Hepatocyte (in vitro differentiated cells): ENCODE measurements around the gene TLCD1. TPM values are rescaled to one million over a fixed set of nuclear protein-coding genes. Genes with fewer than 3 reads are reported as not detected.

Source experiments
- DNase-seq: peaks from one replicate; pipeline ENCODE4 v3.0.0-alpha.2; 2016; ENCODE audit warnings: low spot score
- H2AFZ ChIP-seq: fragments of 200-600 bp; sonication (generic); 2 replicates; pipeline ENCODE4 v1.6.0; 2016; ENCODE audit warnings: antibody characterized with exemption, mild to moderate bottlenecking
- H3K27ac ChIP-seq: fragments of 200-600 bp; sonication (generic); 2 replicates; pipeline ENCODE4 v1.5.1; 2016; ENCODE audit warnings: mild to moderate bottlenecking
- H3K27me3 ChIP-seq: fragments of 200-600 bp; sonication (generic); 2 replicates; pipeline ENCODE4 v1.6.1; 2016
- H3K36me3 ChIP-seq: fragments of 200-600 bp; sonication (generic); replicated peaks from 2 replicates; pipeline ENCODE4 v1.5.1; 2016; ENCODE audit warnings: low read depth; ENCODE audit not compliant: insufficient read depth
- H3K4me1 ChIP-seq: fragments of 200-600 bp; sonication (generic); 2 replicates; pipeline ENCODE4 v1.5.1; 2016; ENCODE audit warnings: mild to moderate bottlenecking, moderate library complexity; ENCODE audit not compliant: insufficient read depth
- H3K4me2 ChIP-seq: fragments of 200-600 bp; sonication (generic); 2 replicates; pipeline ENCODE4 v1.6.0; 2016
- H3K4me3 ChIP-seq: fragments of 200-600 bp; sonication (generic); 2 replicates; pipeline ENCODE4 v1.5.1; 2016; ENCODE audit warnings: mild to moderate bottlenecking
- H3K79me2 ChIP-seq: fragments of 200-600 bp; sonication (generic); 2 replicates; pipeline ENCODE4 v1.6.0; 2017; ENCODE audit warnings: mild to moderate bottlenecking
- H3K9me2 ChIP-seq: fragments of 200-600 bp; sonication (generic); replicated peaks from 2 replicates; pipeline ENCODE4 v1.6.0; 2017; ENCODE audit warnings: mild to moderate bottlenecking; ENCODE audit not compliant: insufficient read depth
- H3K9me3 ChIP-seq: fragments of 200-600 bp; sonication (generic); 2 replicates; pipeline ENCODE4 v1.5.1; 2016; ENCODE audit warnings: low read depth, mild to moderate bottlenecking
- H4K20me1 ChIP-seq: fragments of 200-600 bp; sonication (generic); 2 replicates; pipeline ENCODE4 v1.6.0; 2016; ENCODE audit warnings: mild to moderate bottlenecking; ENCODE audit not compliant: insufficient read depth, poor library complexity, severe bottlenecking
- EZH2 ChIP-seq: fragments of 200-600 bp; sonication (generic); IDR thresholded peaks from 2 replicates; pipeline ENCODE4 v1.6.1; 2016; ENCODE audit warnings: antibody characterized with exemption, mild to moderate bottlenecking, borderline replicate concordance
- EZH2phosphoT487 ChIP-seq: fragments of 200-600 bp; sonication (generic); IDR thresholded peaks from one replicate; pipeline ENCODE4 v1.6.1; 2018; ENCODE audit warnings: antibody characterized with exemption, mild to moderate bottlenecking, low read depth, moderate library complexity; ENCODE audit not compliant: unreplicated experiment, severe bottlenecking
- WGBS: methylation state at CpG from one replicate; pipeline ENCODE4 v1.1.6; 2016; ENCODE audit warnings: low lambda C conversion rate; ENCODE audit errors: missing lambda C conversion rate; 5-methylcytosine and 5-hydroxymethylcytosine counted together
- polyA plus RNA-seq: library from polyadenylated mRNA; unstranded; fragments of >200 nt; fragmentation: Nextera tagmentation; extraction: Ambion mirVana; gene quantifications from 2 replicates; pipeline ENCODE4 v1.2.1, GENCODE V29; 2016
- total RNA-seq: library from RNA; depleted of rRNA; stranded (reverse); fragments of >200 nt; gene quantifications from 2 replicates; pipeline ENCODE4 v1.2.3, GENCODE V29; 2014
- TF ChIP-seq, protein P1 (sequence below): fragments of 200-600 bp; sonication (generic); IDR thresholded peaks from 2 replicates; pipeline ENCODE4 v1.5.1; 2016; ENCODE audit warnings: antibody characterized with exemption, mild to moderate bottlenecking; ENCODE audit not compliant: poor library complexity

TLCD1 gene, protein sequence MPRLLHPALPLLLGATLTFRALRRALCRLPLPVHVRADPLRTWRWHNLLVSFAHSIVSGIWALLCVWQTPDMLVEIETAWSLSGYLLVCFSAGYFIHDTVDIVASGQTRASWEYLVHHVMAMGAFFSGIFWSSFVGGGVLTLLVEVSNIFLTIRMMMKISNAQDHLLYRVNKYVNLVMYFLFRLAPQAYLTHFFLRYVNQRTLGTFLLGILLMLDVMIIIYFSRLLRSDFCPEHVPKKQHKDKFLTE
- 12.5 and 14.6 TPM in 2 replicates for total RNA-seq
- polyA plus RNA-seq, result 23.4 and 26.6 TPM in 2 replicates

DNA sequence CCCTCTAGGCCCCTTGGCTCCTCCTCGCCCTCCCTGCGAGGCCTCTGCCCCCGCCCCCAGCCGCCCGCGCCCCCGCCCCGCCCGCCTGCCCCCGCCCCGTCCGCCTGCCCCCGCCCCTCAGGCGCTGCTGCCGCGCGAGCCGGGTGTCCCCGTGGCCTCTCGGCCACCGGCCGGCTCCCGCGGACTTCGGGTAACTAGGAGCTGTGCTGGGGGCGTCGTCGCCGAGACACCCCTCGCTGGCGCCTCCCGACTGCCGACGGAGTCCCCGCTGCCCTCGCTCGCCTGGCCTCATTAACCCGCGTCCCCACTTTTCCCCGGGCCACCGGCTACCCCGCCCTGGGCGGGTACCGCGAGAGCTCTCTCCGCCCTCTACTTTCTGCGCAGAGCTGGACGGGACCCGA is at the start of gene TLCD1:
TSS of gene TLCD1 (minus strand) at position 8 of the 401 bp plus-strand sequence. CDS start 136 bp downstream, outside the sequence.
- 0% methylated on average over 4 of the region's 49 CpGs for WGBS
- H2AFZ ChIP-seq, result peak within 1 kb of the TSS; percentile 61
- DNase-seq, result peak; percentile 92

DNA sequence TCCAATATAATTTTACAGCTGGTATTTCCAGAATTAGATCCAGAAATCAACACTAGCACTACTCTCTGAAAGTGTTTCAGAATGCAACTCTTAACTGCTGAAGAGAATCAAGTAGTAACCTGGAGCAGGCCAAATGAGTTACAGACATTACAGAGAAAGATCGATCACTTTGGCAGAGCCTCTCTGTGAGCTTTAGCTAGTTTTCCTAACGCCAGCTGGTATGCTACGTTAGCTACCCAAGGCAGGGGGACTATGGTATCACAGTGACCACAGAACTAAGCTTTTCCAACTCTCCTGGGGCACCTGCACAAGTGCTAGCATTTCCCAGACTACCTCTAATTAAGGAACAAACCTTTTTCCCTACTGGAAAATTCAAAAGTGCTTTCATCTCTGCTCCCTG is 48.2 kb upstream of the TLCD1 start:
- Histone ChIP-seq H3K27ac (no peak overlapping the region), H3K27me3 (no peaks in the 10 kb centered on the region), H3K9me2 (no peaks in the 10 kb centered on the region), H3K4me2 (no peak overlapping the region), H3K9me3 (no peaks in the 10 kb centered on the region), H4K20me1 (peaks cover 15% of the 10 kb centered on the region), H3K4me1 (no peaks in the 10 kb centered on the region), H3K36me3 (no peaks in the 10 kb centered on the region), H3K4me3 (no peak overlapping the region), H2AFZ (no peak overlapping the region), H3K79me2 (peaks cover 91% of the 10 kb centered on the region)
- TF ChIP-seq EZH2phosphoT487 (no peak), EZH2 (no peak)
- TF ChIP-seq, protein P1, sequence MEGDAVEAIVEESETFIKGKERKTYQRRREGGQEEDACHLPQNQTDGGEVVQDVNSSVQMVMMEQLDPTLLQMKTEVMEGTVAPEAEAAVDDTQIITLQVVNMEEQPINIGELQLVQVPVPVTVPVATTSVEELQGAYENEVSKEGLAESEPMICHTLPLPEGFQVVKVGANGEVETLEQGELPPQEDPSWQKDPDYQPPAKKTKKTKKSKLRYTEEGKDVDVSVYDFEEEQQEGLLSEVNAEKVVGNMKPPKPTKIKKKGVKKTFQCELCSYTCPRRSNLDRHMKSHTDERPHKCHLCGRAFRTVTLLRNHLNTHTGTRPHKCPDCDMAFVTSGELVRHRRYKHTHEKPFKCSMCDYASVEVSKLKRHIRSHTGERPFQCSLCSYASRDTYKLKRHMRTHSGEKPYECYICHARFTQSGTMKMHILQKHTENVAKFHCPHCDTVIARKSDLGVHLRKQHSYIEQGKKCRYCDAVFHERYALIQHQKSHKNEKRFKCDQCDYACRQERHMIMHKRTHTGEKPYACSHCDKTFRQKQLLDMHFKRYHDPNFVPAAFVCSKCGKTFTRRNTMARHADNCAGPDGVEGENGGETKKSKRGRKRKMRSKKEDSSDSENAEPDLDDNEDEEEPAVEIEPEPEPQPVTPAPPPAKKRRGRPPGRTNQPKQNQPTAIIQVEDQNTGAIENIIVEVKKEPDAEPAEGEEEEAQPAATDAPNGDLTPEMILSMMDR, result no peak
- 81% methylated on average over 3 of the region's 3 CpGs for WGBS
- DNase-seq, result no peak

More for the DNA sequence above, at the start of gene TLCD1:
- peaks cover 23% of the 10 kb centered on the region for H4K20me1 ChIP-seq
- H3K4me1 ChIP-seq, result peaks cover 27% of the 10 kb centered on the region
- H3K4me3 ChIP-seq, result peak within 1 kb of the TSS; percentile 69
- H3K27me3 ChIP-seq, result no peaks in the 10 kb centered on the region
- H3K4me2 ChIP-seq, result peak within 1 kb of the TSS; percentile 100
- TF ChIP-seq, protein P1, result no peak
- no peak for TF ChIP-seq EZH2phosphoT487
- no peak for TF ChIP-seq EZH2
- no peaks in the 10 kb centered on the region for H3K9me2 ChIP-seq
- H3K9me3 ChIP-seq, result no peaks in the 10 kb centered on the region
- H3K27ac ChIP-seq, result peak within 1 kb of the TSS; percentile 94
- peaks cover 19% of the 10 kb centered on the region for H3K79me2 ChIP-seq
- no peaks in the 10 kb centered on the region for H3K36me3 ChIP-seq

DNA sequence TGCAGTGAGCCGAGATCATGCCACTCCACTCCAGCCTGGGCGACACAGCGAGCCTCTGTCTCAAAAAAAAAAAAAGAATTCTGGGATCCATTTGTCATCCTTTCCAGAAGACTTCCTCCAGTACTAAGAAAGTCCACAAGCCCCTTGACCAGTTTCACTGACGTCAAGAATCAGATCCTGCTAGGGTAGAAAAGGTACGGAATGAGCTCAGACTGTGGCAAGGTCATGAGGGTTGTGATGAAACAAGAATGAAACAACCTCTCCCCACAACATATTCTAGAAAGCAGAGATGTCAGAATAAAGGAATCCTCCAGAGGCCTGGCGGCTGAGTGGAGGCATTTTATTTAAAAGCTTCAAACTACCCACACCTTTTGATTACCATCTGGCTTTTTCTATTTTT is 47.7 kb upstream of the TLCD1 start:
- Histone ChIP-seq H4K20me1 (peaks cover 15% of the 10 kb centered on the region), H3K4me2 (no peak overlapping the region), H3K27ac (no peak overlapping the region), H3K27me3 (no peaks in the 10 kb centered on the region), H3K9me3 (no peaks in the 10 kb centered on the region), H3K9me2 (no peaks in the 10 kb centered on the region), H2AFZ (no peak overlapping the region), H3K4me3 (no peak overlapping the region), H3K4me1 (no peaks in the 10 kb centered on the region), H3K79me2 (peaks cover 88% of the 10 kb centered on the region), H3K36me3 (no peaks in the 10 kb centered on the region)
- no peak for DNase-seq
- WGBS, result 91% methylated on average over 6 of the region's 6 CpGs
- TF ChIP-seq EZH2 (no peak), EZH2phosphoT487 (no peak)
- TF ChIP-seq, protein P1, result no peak

DNA sequence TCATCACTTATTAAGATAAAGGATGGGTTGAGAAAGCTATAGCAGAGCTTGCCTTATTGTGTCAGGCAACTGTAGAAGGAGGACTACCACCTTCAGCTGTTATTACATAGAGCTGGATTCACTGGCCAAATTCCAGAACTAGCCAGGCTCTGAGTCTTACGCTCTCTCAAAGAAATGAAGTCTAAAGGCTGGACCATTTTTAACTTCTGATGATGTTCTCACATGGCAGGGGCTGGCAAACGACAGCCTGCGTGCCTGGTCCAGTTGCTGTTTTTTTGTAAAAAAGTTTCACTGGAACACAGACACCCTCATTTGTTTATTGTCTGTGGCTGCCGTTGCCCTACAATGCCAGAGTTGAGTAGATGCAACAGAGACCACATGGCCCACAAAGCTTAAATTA is 39.0 kb upstream of the TLCD1 start:
- Histone ChIP-seq H3K9me2 (no peaks in the 10 kb centered on the region), H3K4me3 (no peak overlapping the region), H4K20me1 (peaks cover 7% of the 10 kb centered on the region), H3K79me2 (peaks cover 34% of the 10 kb centered on the region), H3K4me1 (no peaks in the 10 kb centered on the region), H3K9me3 (no peaks in the 10 kb centered on the region), H3K27me3 (no peaks in the 10 kb centered on the region), H3K27ac (no peak overlapping the region), H2AFZ (no peak overlapping the region), H3K36me3 (no peaks in the 10 kb centered on the region), H3K4me2 (no peak overlapping the region)
- no peak for DNase-seq
- 83% methylated on average over 4 of the region's 4 CpGs for WGBS
- TF ChIP-seq, protein P1, result no peak
- no peak for TF ChIP-seq EZH2
- TF ChIP-seq EZH2phosphoT487, result no peak
